OCI-LY7 (cell line): ENCODE measurements around the gene CPNE1. TPM values are rescaled to one million over a fixed set of nuclear protein-coding genes. Genes with fewer than 3 reads are reported as not detected.
A peak's percentile ranks its signal among the peaks of the same experiment; 100 is the strongest.

Experiments
- BruUV-seq: library from RNA; stranded (reverse); fragments of 400-500 nt; replicated peaks from 2 replicates; lab custom pipeline; 2021; lab: Mats Ljungman, UMichigan
- CTCF ChIA-PET: fragments of 300-600 bp; sonication (Branson Sonifier 250); formaldehyde crosslinking; loops from one replicate; lab custom pipeline; 2022; ENCODE audit warnings: antibody characterized with exemption; ENCODE audit not compliant: unreplicated experiment; lab: Charles Lee
- POLR2A ChIA-PET: fragments of 300-600 bp; sonication (Branson Sonifier 250); formaldehyde crosslinking; loops from one replicate; lab custom pipeline; 2022; ENCODE audit warnings: antibody characterized with exemption; lab: Charles Lee
- DNase-seq: peaks from one replicate; pipeline ENCODE4 v3.0.0-alpha.2; 2015; ENCODE audit warnings: low spot score
- H2AFZ ChIP-seq: fragments of 200-600 bp; sonication (generic), shearing (Covaris generic); 2 replicates; pipeline ENCODE4 v1.6.1; 2014; ENCODE audit warnings: mild to moderate bottlenecking, antibody characterized with exemption, low read length, moderate library complexity
- H3K27ac ChIP-seq: fragments of 200-600 bp; sonication (generic); 2 replicates; pipeline ENCODE4 v1.5.1; 2014; ENCODE audit warnings: mixed run types, low read depth, mild to moderate bottlenecking, moderate library complexity, low read length, inconsistent platforms; ENCODE audit not compliant: poor library complexity, severe bottlenecking
- H3K36me3 ChIP-seq: fragments of 200-600 bp; sonication (generic); 2 replicates; pipeline ENCODE4 v1.6.1; 2014; ENCODE audit warnings: mild to moderate bottlenecking, antibody characterized with exemption, low read length, moderate library complexity, mixed read lengths; ENCODE audit not compliant: insufficient read depth
- H3K4me1 ChIP-seq: fragments of 200-600 bp; sonication (generic); 2 replicates; pipeline ENCODE4 v1.5.1; 2014; ENCODE audit warnings: mild to moderate bottlenecking, low read length; ENCODE audit not compliant: insufficient read depth, poor library complexity, severe bottlenecking
- H3K4me2 ChIP-seq: fragments of 200-600 bp; sonication (generic); 2 replicates; pipeline ENCODE4 v1.6.1; 2014; ENCODE audit warnings: mild to moderate bottlenecking, low read length
- H3K4me3 ChIP-seq: fragments of 200-600 bp; sonication (generic); 2 replicates; pipeline ENCODE4 v1.5.1; 2014; ENCODE audit warnings: mild to moderate bottlenecking, low read depth, low read length; ENCODE audit not compliant: poor library complexity, severe bottlenecking
- H3K79me2 ChIP-seq: fragments of 200-600 bp; sonication (generic); 2 replicates; pipeline ENCODE4 v1.6.1; 2016; ENCODE audit warnings: low read depth, mild to moderate bottlenecking, low read length, moderate library complexity, mixed read lengths; ENCODE audit not compliant: insufficient read depth
- H3K9me2 ChIP-seq: fragments of 200-600 bp; sonication (generic); 2 replicates; pipeline ENCODE4 v1.6.1; 2016; ENCODE audit warnings: mild to moderate bottlenecking, low read length, mixed read lengths; ENCODE audit not compliant: insufficient read depth
- H3K9me3 ChIP-seq: fragments of 200-600 bp; sonication (generic); 2 replicates; pipeline ENCODE4 v1.6.1; 2014; ENCODE audit warnings: mild to moderate bottlenecking, mixed run types, low read length, mixed read lengths
- H4K20me1 ChIP-seq: fragments of 200-600 bp; sonication (generic); 2 replicates; pipeline ENCODE4 v1.6.1; 2014; ENCODE audit warnings: mild to moderate bottlenecking, antibody characterized with exemption, low read length, moderate library complexity, mixed read lengths; ENCODE audit not compliant: insufficient read depth
- CTCF ChIP-seq: fragments of 200-600 bp; sonication (generic); conservative IDR thresholded peaks from 2 replicates; pipeline ENCODE4 v1.5.1; 2014; ENCODE audit warnings: mild to moderate bottlenecking, antibody characterized with exemption, low read length, moderate library complexity, mixed read lengths
- EZH2phosphoT487 ChIP-seq: fragments of 200-600 bp; sonication (generic); IDR thresholded peaks from 2 replicates; pipeline ENCODE4 v1.6.1; 2018; ENCODE audit warnings: low read depth, borderline replicate concordance, mild to moderate bottlenecking, mixed run types, antibody characterized with exemption, low read length, moderate library complexity, mixed read lengths
- intact Hi-C: fragments of 100-400 bp; cut with micrococcal nuclease; formaldehyde crosslinking; loops from one replicate; pipeline ENCODE4 v1.10.0; 2022; ENCODE audit not compliant: unreplicated experiment
- total RNA-seq, 2 experiments: library from RNA; depleted of rRNA in 1 of 2; stranded (reverse); fragments of >200 nt in 1 of 2; shearing (Covaris generic) in 1 of 2; gene quantifications; 2 replicates each; pipeline ENCODE4 v1.2.3, GENCODE V29; 2014 to 2022

Gene CPNE1
- total RNA-seq, 2 experiments from 2014 or later = 83.3 to 202 TPM

- Histone ChIP-seq H3K36me3 (peaks cover 62% of the 10 kb centered on the region), H3K79me2 (peaks cover 31% of the 10 kb centered on the region; the same call in 1 of the 2 replicates), H3K4me1 (peaks cover 23% of the 10 kb centered on the region), H3K27ac (peak overlapping the region; percentile 74), H3K4me3 (peak overlapping the region; percentile 87), H2AFZ (peak overlapping the region; percentile 82; the same call in 1 of the 2 replicates), H4K20me1 (peaks cover 4% of the 10 kb centered on the region; the same call in 1 of the 2 replicates), H3K9me3 (no peaks in the 10 kb centered on the region), H3K9me2 (no peaks in the 10 kb centered on the region), H3K4me2 (peak overlapping the region; percentile 74)
- DNase-seq = peak; percentile 13
- ChIA-PET POLR2A (interaction anchor here (0.6 to 1.8 kb wide), 5 partner anchors 9 to 264 kb away, joined by 3 to 4 read pairs (median 3); no protein-coding TSS in a partner anchor), CTCF (interaction anchor here (0.6 kb wide), 1 partner anchor 99 kb away, joined by 3 read pairs; no protein-coding TSS in a partner anchor)
- intact Hi-C loops = loop anchor here (1.0 to 5.0 kb wide), 6 partner anchors 37 to 238 kb away; partner anchors contain the start of gene SPAG4
- TF ChIP-seq CTCF (no peak), EZH2phosphoT487 (no peak)
- TSS peak; percentile 83 for BruUV-seq
These were observed 35.4 kb upstream of the CPNE1 start for GRCh38 chr20:35699957-35700624.

GRCh38 chr20:35699127-35699956 is 34.6 kb upstream of the CPNE1 start, which contains the start of the genes NFS1 and ROMO1:
NFS1 (minus strand) TSS chr20:35699352; CDS start chr20:35699288, 64 bp downstream.
ROMO1 (plus strand) TSS chr20:35699405; CDS start chr20:35699633, 228 bp downstream.
- Histone ChIP-seq H3K36me3 (peaks cover 59% of the 10 kb centered on the region), H3K9me3 (no peaks in the 10 kb centered on the region), H3K4me3 (peak within 1 kb of the TSS; percentile 87), H3K79me2 (peaks cover 31% of the 10 kb centered on the region; the same call in 1 of the 2 replicates), H4K20me1 (peaks cover 4% of the 10 kb centered on the region; the same call in 1 of the 2 replicates), H3K9me2 (no peaks in the 10 kb centered on the region), H3K4me1 (peaks cover 23% of the 10 kb centered on the region), H2AFZ (peak within 1 kb of the TSS; percentile 82), H3K4me2 (peak within 1 kb of the TSS; percentile 74), H3K27ac (peak within 1 kb of the TSS; percentile 74)
- BruUV-seq = no TSS peak
- ChIA-PET CTCF (interaction anchor here (0.6 kb wide), 2 partner anchors 83 to 248 kb away, joined by 3 to 6 read pairs; partner anchors contain the start of gene SPAG4), POLR2A (interaction anchor here (0.6 to 1.8 kb wide), 3 partner anchors 10 to 265 kb away, joined by 3 to 4 read pairs (median 3); no protein-coding TSS in a partner anchor)
- intact Hi-C loops = loop anchor here (1.0 to 5.0 kb wide), 5 partner anchors 82 to 237 kb away; partner anchors contain the start of gene SPAG4
- peak; percentile 92 for DNase-seq
- TF ChIP-seq EZH2phosphoT487 (no peak), CTCF (peak; percentile 44; the same call in 1 of the 2 replicates)
